HG02885 (cell line): ENCODE measurements around the gene SYN1.

Experiments
- ATAC-seq: cut with Tn5 transposase; IDR thresholded peaks from one replicate; pipeline ENCODE4 v1.9.1; 2021; ENCODE audit warnings: mild to moderate bottlenecking; ENCODE audit not compliant: unreplicated experiment, poor library complexity

Gene SYN1

DNA sequence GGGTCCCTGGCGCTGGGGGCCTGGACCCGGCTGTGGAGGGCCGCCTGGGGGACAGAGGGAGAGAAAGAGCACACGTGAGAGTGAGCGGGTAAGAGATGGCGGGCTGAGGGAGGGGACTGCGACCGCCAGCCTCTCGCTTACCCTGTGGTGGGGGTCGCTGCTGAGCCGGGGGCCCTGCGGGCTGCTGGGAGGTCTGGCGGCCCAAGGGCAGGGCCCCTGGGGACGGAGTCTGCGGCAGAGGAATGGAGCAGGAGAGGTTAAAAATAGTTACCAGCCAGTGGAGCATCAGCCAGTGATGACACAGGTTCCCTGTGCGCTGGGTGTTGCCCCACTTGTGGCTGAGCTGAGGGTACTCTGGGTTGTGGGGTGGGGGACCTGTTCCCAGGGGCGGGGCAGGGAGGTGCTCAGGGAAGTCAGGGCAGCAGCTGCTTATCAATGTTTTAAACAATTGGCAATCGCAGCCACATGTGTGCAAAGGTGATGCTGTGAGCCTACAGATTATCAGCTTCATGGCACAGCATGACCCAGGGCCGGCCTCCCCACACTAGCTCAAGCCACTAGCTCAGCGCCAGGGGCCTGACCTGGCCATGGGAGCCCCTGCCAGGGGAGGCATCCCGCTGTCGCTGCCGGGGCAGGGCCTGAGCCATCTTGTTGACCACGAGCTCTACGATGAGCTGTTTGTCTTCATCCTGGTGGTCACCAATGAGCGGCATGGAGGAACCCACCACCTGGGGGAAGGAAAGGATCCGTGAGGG is 44.9 kb downstream of the SYN1 start:
- ATAC-seq, result no peak

DNA sequence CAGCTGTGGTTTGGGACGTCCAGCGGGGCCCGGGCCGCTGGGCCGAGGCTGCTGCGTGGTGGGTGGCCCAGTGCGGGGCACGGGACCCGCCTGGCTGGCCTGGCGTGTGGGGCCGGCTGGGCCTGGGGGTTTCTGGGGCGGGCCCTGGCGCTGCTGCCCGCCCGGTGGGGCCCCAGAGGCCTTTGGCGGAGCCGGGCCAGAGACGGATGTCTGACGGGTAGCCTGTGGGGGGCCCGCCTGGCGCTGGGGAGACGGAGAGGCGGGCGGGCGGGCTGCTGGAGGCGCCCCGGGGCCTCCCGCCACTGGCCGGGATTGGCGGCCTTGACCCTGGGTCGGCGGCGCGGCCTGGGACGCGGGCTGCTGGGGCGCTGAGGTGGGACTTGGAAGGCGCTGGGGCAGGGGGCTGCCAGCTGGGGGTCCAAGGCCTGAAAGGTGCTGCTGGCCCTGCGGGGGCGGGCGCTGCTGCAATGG is 45.5 kb downstream of the SYN1 start:
- no peak for ATAC-seq

DNA sequence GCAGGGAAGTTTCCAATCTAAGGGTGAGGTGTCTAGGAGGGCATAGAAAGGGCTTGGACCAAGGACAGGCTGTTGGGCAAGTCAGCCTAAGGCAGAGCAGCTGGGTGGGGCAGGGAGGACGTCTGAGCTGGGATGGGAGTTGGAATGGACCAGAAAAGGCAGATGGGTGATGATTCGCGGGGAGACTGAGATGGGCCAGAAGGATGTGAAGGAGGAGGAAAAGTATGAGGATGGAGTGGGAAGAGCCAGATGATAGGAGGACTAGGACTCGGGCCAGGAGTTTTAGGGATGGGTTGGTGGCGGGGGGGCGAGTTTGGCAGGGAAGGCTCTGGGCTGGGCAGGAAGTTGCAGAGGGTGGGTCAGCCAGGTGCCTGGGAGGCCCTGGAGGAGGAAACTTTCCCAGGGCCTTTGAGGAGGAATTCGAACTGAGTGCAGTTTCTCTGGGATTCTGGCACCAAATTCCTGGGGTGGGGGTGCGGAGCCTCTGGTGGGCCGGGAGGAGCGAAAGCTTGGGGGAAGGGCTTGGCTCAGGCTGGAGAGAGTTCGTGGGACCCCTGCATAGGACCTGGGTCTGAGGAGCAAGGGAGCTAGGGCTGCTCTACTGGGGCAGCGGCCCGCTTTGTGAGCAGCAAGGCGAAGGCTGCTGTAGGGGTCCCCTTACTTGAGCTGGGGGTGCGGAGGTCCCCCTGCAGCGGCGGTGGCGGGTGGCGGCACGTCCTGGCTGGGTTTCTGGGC is 46.1 kb downstream of the SYN1 start:
- no peak for ATAC-seq

DNA sequence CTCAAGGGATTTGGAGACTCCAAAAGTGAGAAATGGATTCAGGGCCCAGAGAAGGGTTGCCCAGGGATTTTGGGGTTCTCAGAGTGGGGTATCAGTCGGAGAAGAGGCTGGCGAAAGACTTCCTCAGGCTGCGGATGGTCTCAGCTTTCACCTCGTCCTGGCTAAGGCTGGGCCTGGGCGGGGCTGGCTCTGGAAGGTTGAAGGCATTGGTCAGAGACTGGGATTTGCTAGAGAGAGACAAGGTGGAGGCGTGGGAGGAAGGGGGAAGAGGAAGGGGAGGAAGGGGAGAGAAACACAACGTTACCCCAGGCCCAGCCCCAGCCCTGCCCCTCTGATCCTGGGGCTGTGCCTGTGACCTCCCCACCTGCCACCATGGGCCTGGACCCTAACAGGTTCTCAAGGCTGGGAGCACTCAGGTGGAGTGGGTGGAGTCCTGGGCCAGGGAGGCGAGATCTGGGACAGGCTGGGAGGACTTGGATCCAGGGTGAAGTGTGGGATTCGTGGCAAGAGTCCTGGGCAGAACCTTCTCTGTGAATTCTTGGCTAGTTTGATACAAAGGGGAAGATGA is 46.8 kb downstream of the SYN1 start:
- no peak for ATAC-seq

DNA sequence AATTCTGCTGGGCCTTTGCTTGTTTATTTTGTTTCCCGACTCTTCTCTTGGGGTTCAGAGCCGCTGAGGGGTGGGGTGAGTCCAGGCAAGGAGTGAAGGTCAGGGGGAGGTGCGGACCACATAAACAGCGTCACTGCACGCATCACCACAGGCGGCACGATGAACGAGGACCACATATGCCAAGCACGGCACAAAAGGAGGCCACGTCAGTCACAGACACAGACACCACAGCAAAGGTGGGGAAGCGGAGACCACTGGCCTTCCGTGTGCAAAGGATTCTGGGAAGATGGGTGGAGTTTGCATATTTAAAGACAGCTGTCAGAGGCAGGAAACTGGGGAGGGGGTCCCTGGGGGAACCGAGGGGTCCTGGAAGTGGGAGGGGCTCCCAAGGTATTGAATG is 47.8 kb downstream of the SYN1 start:
- no peak for ATAC-seq

DNA sequence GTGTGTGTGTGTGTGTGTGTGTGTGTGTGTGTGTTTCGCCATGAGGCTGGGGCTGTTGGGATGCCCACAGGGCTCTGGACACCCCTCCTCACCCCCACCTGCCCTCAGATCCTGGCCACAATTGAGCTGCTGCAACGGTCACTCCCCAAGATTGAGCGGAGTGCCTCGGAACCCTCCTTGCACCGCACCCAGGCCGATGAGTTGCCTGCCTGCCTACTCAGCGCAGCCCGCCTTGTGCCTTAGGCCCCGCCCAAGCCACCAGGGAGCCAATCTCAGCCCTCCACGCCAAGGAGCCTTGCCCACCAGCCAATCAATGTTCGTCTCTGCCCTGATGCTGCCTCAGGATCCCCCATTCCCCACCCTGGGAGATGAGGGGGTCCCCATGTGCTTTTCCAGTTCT is 48.4 kb downstream of the SYN1 start:
- no peak for ATAC-seq

DNA sequence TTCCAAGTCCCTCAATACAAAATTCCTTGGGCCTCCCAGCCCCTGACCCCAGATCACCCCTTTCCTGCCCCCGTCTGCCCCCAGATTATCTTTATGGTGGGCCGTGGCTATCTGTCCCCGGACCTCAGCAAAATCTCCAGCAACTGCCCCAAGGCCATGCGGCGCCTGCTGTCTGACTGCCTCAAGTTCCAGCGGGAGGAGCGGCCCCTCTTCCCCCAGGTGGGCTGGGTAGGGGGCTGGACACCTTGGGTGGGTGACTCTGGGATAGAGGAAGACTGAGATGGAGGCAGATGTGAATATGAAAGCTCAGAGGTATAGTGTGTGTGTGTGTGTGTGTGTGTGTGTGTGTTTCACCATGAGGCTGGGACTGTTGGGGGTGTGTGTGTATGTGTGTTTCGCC is 48.9 kb downstream of the SYN1 start:
- ATAC-seq, result no peak

DNA sequence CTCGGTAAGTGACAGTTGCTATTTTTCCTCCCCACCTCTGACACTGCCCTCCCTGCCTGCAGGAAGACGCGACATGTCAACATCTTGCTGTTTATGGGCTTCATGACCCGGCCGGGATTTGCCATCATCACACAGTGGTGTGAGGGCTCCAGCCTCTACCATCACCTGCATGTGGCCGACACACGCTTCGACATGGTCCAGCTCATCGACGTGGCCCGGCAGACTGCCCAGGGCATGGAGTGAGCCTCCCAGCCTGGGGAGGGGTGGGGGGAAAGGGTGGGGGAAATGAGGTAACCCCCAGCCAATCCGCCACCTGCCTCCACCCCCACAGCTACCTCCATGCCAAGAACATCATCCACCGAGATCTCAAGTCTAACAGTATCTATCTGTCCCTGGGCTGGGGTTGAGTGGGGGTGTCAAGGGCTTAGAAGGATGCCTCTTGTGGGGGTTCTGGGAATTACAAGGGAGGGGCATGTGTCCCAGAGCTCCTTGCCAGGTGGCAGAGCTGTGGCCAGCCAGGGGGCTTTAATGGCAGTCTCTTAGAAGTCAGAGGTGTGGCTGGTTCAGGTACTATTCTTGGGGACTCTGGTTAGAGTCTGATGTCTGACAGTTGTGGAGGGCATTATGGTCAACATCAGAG is 50.9 kb downstream of the SYN1 start:
- ATAC-seq, result no peak

DNA sequence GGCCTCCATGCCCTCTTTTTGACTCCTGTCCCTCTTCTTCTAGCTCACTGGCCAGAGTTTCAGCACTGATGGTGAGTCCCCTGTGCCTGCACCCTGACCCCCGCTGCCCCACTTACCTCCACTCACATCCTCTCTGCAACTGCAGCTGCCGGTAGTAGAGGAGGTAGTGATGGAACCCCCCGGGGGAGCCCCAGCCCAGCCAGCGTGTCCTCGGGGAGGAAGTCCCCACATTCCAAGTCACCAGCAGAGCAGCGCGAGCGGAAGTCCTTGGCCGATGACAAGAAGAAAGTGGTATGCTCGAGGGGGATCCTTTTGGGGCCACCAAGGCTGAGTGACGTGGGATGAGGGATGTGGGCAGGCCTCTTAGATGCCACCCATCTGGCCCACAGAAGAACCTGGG is 52.8 kb downstream of the SYN1 start:
- no peak for ATAC-seq

DNA sequence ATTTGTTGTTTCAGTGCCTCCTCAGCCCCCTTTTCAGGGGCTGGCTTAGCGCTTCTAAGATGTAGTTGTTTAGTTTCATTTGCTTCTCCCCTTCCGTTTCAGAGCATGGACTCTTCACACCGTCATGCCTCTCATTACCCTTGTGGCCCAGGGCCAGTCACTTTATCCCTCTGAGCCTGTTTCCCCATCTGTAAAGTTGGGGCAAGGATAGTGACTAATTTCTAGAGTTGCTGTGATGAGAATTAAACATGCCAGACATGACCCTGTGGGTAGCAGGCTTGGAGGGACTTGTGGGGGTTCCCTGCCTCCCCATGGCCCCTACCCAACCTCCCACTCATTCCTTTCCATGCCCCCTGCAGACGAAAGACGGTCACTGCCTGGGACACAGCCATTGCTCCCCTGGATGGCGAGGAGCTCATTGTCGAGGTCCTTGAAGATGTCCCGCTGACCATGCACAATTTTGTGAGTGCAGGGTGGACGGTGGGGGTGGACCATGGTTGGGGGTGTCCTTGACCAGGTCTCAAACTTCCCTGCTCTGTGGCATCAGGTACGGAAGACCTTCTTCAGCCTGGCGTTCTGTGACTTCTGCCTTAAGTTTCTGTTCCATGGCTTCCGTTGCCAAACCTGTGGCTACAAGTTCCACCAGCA is 55.1 kb downstream of the SYN1 start:
- ATAC-seq, result no peak

DNA sequence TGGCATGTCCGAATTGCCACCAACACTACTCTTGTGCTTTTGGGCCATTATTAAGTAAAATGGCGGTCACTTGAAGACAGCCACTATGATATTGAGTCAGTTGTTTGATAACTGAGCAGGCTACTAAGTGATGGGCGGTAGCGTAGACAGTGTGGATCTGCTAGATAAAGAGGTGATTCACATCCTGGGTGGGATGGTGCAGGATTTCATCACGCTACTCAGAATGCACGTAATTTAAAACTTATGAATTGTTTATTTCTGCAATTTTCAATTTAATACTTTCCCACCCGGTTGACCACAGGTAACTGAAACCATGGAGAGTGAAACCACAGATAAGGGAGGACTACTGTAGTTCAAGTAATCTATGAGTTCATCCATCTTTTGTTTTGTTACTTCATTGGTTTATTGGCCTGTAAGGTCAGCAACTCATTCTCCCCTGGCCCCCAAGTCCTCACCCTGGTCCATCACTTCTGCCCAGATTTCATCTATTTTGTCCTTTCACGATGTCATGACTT is 55.8 kb downstream of the SYN1 start:
- no peak for ATAC-seq

DNA sequence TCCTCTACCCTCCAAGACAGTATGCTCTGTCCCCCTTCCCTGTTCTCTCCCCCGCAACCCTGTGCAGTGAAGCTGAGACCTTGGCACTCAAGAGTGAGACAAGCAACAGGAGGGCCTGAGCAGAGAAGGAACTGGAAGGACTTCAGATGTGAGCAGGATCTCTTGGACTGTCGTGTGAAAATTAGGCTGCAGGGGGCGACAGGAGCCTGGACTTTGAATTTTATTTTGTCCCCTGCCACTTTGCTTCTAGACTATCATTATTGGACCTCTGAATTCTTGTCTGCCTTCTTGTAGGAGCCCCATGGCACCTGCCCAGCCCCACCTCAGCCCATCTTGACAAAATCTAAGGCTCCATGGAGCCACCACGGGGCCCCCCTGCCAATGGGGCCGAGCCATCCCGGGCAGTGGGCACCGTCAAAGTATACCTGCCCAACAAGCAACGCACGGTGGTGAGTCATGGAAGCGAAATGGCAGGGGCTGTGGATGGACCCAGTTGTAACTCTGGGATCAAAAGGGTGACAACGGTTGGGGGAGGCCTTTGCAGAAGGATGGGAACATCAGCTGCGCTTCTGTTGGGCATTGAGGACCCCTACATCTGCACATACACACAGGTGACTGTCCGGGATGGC is 56.9 kb downstream of the SYN1 start:
- no peak for ATAC-seq

DNA sequence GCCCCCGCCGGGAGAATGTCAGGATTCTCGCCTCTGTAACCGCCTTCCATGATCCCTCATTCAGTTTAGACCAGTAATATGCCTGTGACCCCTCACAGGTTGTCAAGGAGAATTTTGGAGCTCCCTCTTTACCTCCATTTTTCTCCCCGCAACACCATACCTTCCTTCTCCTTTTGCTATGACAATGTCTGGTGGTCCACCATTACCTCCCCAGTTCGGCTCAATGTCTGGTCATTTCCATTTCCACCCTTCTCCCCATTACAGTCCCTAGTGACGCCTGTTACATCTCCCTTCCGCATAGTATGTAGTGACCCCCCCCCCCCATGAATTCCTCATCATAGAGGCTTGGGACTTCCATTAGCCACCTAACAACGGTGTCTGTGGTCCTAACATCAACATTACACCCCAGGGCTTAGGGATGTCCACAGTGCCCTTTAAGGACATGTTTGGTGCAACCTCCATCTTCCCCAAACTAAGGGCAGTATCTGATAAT is 58.0 kb downstream of the SYN1 start:
- ATAC-seq, result no peak

DNA sequence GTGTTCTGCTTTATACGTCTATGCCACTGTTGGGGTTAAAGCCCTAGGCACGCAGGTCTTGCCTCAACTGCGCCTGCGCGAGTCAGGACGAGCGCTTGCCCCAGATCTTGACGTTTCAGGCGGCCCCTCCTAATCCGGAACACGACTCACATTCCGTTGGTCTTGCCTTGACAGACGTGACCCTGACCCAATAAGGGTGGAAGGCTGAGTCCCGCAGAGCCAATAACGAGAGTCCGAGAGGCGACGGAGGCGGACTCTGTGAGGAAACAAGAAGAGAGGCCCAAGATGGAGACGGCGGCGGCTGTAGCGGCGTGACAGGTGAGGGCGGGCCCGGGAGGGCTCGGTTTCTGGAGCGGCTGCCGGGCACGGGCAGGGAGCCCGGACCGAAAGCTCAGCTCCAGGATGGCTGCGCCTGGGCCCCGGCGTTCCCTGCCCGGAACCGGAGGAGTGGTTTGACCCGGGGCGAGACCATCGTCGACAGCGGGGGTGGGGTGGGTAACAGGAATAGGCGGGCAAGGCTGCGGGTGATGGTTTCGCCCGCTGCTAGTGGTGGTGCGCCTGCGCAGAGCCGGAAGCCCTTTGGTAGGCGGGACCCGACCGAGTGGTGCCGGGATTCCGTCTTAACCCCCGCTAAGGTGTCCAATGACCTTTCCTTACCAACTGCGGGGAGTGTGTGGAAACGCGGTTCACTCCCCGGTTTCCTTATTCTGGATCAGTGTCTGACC is 58.6 kb downstream of the SYN1 start, which contains the start of gene ARAF:
TSS of gene ARAF (plus strand) at position 272 of the 725 bp plus-strand sequence. CDS start 1,763 bp downstream, outside the sequence.
- peak; percentile 89 for ATAC-seq

DNA sequence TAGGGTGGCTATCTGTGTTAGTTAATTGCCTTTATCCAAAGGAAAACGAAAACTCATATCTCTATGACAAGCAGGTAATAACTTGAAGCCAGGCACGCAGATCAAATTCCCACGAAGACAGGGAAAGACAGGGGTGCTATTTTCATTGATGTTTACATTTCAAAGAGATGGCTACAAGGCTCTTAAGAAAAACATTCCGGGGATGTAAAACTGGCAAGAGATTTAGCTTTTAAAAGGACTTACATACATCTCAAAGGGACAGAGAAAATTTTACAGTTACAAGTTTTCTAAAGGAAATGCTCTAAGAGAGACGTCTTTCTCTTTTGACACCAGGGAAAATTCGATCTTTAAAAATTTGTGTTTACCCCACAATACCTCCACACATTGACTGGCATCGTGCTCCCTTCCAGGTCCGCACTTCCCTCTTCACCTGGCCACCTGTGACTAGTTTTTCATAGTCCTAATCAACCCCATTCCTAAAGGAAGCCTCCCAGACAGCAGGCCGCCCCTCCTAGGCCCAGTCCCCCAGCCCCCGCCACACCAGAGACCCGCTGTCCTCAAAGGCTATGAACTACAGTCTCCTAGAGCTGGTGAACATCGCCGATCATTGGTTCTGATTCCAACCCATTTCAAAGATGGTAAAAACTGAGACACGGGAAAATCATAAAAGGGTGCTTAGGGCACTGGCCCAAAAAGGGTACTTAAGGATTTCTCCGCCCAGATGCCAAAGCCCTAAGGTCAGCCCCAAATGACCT is 59.3 kb downstream of the SYN1 start:
- no peak for ATAC-seq

DNA sequence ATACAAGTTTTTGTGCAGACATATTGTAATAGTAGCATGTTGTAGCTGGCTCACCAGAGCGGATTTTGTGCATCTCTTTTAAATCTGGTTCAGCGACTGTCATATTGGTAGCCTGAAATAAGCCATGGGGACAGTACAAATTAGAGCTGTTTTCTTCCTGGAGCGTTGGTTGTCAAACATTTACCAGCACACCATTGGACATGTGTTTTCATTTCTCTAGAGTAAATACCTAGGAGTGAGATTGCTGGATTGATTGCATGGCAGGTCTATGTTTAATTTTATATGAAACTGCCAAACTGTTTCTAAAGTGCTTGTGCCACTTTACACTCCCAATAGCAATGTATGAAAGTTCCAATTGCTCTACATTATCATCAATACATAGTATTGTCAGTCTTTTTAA is 61.2 kb downstream of the SYN1 start:
- no peak for ATAC-seq

DNA sequence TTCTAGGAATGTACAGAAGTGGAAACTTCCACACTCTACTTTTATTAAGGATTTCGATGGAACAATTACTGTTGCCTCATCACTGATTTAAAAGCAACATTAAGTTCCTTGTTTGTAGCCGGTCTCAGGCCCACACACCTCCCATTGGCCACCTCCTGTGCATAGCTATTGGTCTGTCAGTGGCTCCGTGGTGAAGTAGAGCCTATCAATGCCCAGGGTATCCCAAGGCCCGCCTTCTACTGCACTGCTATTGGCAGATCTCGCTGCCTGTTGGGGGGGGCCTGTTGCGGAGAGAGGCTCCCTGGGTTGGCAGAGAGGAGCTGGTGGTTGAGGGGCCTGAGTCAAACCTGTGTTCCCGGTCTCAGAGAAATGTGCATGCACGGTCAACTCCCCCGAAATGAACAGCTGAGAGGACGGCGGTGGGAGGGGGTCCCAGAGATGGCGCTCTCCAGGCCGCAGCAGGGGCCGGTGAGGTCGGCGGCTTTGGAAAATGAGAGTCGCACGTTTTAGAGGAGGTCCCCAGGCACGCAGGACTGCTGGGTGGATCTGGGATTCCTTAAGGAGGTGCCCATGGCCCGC is 63.5 kb downstream of the SYN1 start:
- ATAC-seq, result peak; percentile 88

DNA sequence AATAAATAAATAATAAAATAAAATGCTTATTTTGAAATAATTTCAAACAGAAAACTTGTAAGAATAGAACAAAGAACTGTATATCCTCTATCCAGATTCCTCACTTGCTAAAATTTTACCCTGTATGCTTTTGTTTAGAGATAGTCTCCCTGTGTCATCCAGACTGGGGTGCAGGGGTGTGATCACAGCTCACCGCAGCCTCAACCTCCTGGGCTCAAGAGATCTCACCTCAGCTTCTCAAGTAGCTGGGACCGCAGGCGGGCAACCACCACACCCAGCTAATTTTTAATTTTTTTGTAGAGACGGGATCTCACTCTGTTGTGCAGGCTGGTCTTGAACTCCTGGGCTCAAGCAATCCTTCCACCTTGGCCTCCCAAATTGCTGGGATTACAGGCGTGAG is 76.2 kb downstream of the SYN1 start:
- no peak for ATAC-seq
